Measurements from ENCODE around the gene LEMD2. TPM values are rescaled to one million over a fixed set of nuclear protein-coding genes. Genes with fewer than 3 reads are reported as not detected.

LEMD2 gene
- total RNA-seq, 1 experiment from 2014 or later = 62.9 TPM

GRCh38 chr6:33797626-33798342, 8.9 kb upstream of the LEMD2 start (continued):
- TF ChIP-seq ARID4B (CRISPR knock-in tag; IDR thresholded peaks at IDR 0.05; ENCODE audit: borderline replicate concordance) = no peak

- CTCF ChIA-PET = interaction anchor here (0.8 to 5.1 kb wide), 7 partner anchors 14 to 360 kb away, joined by 3 to 38 read pairs (median 6); no protein-coding TSS in a partner anchor
- ATAC-seq = peak; percentile 36
- H3K27me3 Mint-ChIP-seq (ENCODE audit: low read depth) = no peaks in the 10 kb centered on the region; the same call in 1 of the 2 replicates
- POLR2A ChIA-PET = no interaction called here
- H3K36me3 Mint-ChIP-seq = no peaks in the 10 kb centered on the region
- TF ChIP-seq RELA (CRISPR knock-in tag; IDR thresholded peaks at IDR 0.05; ENCODE audit: borderline replicate concordance) (no peak), ERG (CRISPR knock-in tag; IDR thresholded peaks at IDR 0.05) (no peak), NR2C2 (CRISPR knock-in tag; IDR thresholded peaks at IDR 0.05) (no peak), ZNF138 (CRISPR knock-in tag; conservative IDR thresholded peaks at IDR 0.05) (no peak), ZNF425 (CRISPR knock-in tag; conservative IDR thresholded peaks at IDR 0.05) (no peak), MYBL2 (CRISPR knock-in tag; IDR thresholded peaks at IDR 0.05) (no peak), IRF1 (CRISPR knock-in tag; IDR thresholded peaks at IDR 0.05) (no peak), E2F5 (CRISPR knock-in tag; IDR thresholded peaks at IDR 0.05) (no peak), AR (CRISPR knock-in tag; IDR thresholded peaks at IDR 0.05) (no peak), NR1H2 (CRISPR knock-in tag; IDR thresholded peaks at IDR 0.05) (no peak), FOXP4 (CRISPR knock-in tag; IDR thresholded peaks at IDR 0.05) (no peak), ZMAT4 (CRISPR knock-in tag; IDR thresholded peaks at IDR 0.05) (no peak), STAT6 (CRISPR knock-in tag; conservative IDR thresholded peaks at IDR 0.05; ENCODE audit: low read depth) (no peak)
- H3K4me3 Mint-ChIP-seq = no peak overlapping the region
- no peak for DNase-seq (ENCODE audit: low spot score)
- H3K27ac Mint-ChIP-seq = peak overlapping the region; percentile 41; the same call in 1 of the 2 replicates
- H3K4me1 Mint-ChIP-seq = peaks cover 72% of the 10 kb centered on the region
- no peaks in the 10 kb centered on the region for H3K9me3 Mint-ChIP-seq
These were observed 6.1 kb upstream of the LEMD2 start for GRCh38 chr6:33794910-33795623.

All from WTC11 (cell line).